WTC11 (cell line): ENCODE results near the gene SH3BP5. TPM values are rescaled to one million over a fixed set of nuclear protein-coding genes. Genes with fewer than 3 reads are reported as not detected.

Experiments used
- ATAC-seq: fragments of 200-7000 bp; cut with Tn5 transposase; 2 replicates; pipeline ENCODE4 v1.10.0; 2021; ENCODE audit warnings: mild to moderate bottlenecking, moderate library complexity
- CTCF ChIA-PET: fragments of 300-600 bp; sonication (Branson Sonifier 250); formaldehyde crosslinking; loops from one replicate; lab custom pipeline; 2021; ENCODE audit warnings: antibody characterized with exemption; lab: Charles Lee
- POLR2A ChIA-PET: fragments of 350-600 bp; sonication (Branson Sonifier 250); formaldehyde crosslinking; loops from one replicate; lab custom pipeline; 2021; ENCODE audit warnings: antibody characterized with exemption; lab: Charles Lee
- DNase-seq: peaks from one replicate; pipeline ENCODE4 v3.0.0; 2021; ENCODE audit warnings: low spot score
- H3K27ac Mint-ChIP-seq: 2 replicates; pipeline ENCODE4 v1.8.0; 2021; ENCODE audit warnings: mixed read lengths
- H3K27me3 Mint-ChIP-seq: 2 replicates; pipeline ENCODE4 v1.8.0; 2021; ENCODE audit warnings: low read depth, mild to moderate bottlenecking, moderate library complexity, mixed read lengths
- H3K36me3 Mint-ChIP-seq: 2 replicates; pipeline ENCODE4 v1.8.0; 2021; ENCODE audit warnings: mixed read lengths
- H3K4me1 Mint-ChIP-seq: 2 replicates; pipeline ENCODE4 v1.8.0; 2022; ENCODE audit warnings: mixed read lengths
- H3K4me3 Mint-ChIP-seq: 2 replicates; pipeline ENCODE4 v1.8.0; 2021; ENCODE audit warnings: mild to moderate bottlenecking, moderate library complexity, mixed read lengths
- H3K9me3 Mint-ChIP-seq: 2 replicates; pipeline ENCODE4 v1.8.0; 2021; ENCODE audit warnings: mixed read lengths
- ESRRA ChIP-seq: sonication (generic); formaldehyde crosslinking; IDR thresholded peaks from 2 replicates; pipeline ENCODE4 v1.8.1; 2022; ENCODE audit warnings: mild to moderate bottlenecking, missing genetic modification reagents, borderline replicate concordance
- FOXP1 ChIP-seq: sonication (generic); formaldehyde crosslinking; IDR thresholded peaks from 2 replicates; pipeline ENCODE4 v1.8.0; 2022; ENCODE audit warnings: missing genetic modification reagents, mild to moderate bottlenecking, moderate library complexity, borderline replicate concordance
- FOXP4 ChIP-seq: sonication (generic); formaldehyde crosslinking; IDR thresholded peaks from 2 replicates; pipeline ENCODE4 v1.8.0; 2022; ENCODE audit warnings: mild to moderate bottlenecking, missing genetic modification reagents
- IRF1 ChIP-seq: sonication (generic); formaldehyde crosslinking; IDR thresholded peaks from 2 replicates; pipeline ENCODE4 v1.8.0; 2023; ENCODE audit warnings: missing genetic modification reagents
- NFE2L1 ChIP-seq: sonication (generic); formaldehyde crosslinking; IDR thresholded peaks from 2 replicates; pipeline ENCODE4 v1.8.1; 2023; ENCODE audit warnings: missing genetic modification reagents
- PREB ChIP-seq: sonication (generic); formaldehyde crosslinking; IDR thresholded peaks from 2 replicates; pipeline ENCODE4 v1.8.1; 2022; ENCODE audit warnings: mild to moderate bottlenecking, missing genetic modification reagents, moderate library complexity, borderline replicate concordance
- RELA ChIP-seq: sonication (generic); formaldehyde crosslinking; IDR thresholded peaks from 2 replicates; pipeline ENCODE4 v1.8.1; 2022; ENCODE audit warnings: missing genetic modification reagents, mild to moderate bottlenecking, borderline replicate concordance
- SMAD4 ChIP-seq: sonication (generic); formaldehyde crosslinking; IDR thresholded peaks from 2 replicates; pipeline ENCODE4 v1.8.0; 2022; ENCODE audit warnings: mild to moderate bottlenecking, missing genetic modification reagents
- SOX15 ChIP-seq: fragments of 250-450 bp; sonication (Bioruptor Pico); IDR thresholded peaks from 2 replicates; pipeline ENCODE4 v1.9.0; 2021; ENCODE audit warnings: mild to moderate bottlenecking
- SP1 ChIP-seq: sonication (generic); formaldehyde crosslinking; conservative IDR thresholded peaks from 2 replicates; pipeline ENCODE4 v1.8.1; 2022; ENCODE audit warnings: missing genetic modification reagents
- USF2 ChIP-seq: sonication (generic); formaldehyde crosslinking; IDR thresholded peaks from 2 replicates; pipeline ENCODE4 v1.8.1; 2023; ENCODE audit warnings: mild to moderate bottlenecking, missing genetic modification reagents, moderate library complexity
- ZNF138 ChIP-seq: sonication (generic); formaldehyde crosslinking; conservative IDR thresholded peaks from 2 replicates; pipeline ENCODE4 v1.8.1; 2022; ENCODE audit warnings: mild to moderate bottlenecking, moderate library complexity, missing genetic modification reagents
- total RNA-seq: library from RNA; stranded (reverse); gene quantifications from 3 replicates; pipeline ENCODE4 v1.2.3, GENCODE V29; 2021
- TF ChIP-seq, protein P1 (sequence below): sonication (generic); formaldehyde crosslinking; IDR thresholded peaks from 2 replicates; pipeline ENCODE4 v1.8.1; 2023; ENCODE audit warnings: mild to moderate bottlenecking, moderate library complexity, missing genetic modification reagents

Gene SH3BP5
- total RNA-seq, 1 experiment from 2014 or later: 7.2 TPM

DNA sequence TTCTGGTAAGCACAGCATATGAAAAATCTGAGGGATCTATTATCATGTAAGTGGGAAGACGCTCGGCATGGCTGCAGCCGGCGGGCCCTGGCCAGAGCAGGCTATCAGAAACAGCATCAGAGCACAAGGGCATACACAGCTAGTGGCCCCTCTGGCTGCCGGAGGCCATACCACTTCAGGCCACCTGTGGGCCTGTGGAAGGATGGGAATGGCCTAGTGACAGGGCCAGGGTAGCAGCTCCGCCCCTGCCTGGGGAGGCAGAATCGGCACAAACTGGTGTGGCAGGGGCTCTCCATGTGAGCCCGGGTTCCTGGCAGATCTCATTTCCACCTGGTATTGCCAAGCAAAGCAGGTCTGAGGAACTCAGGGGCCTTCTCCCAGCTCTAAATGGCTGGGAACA is 46.4 kb downstream of the SH3BP5 start:
- ATAC-seq: peak; percentile 98
- ChIA-PET CTCF (interaction anchor here (1.0 to 3.9 kb wide), 4 partner anchors 19 to 178 kb away, joined by 4 to 28 read pairs (median 6); partner anchors contain the start of gene SH3BP5), POLR2A (no interaction called here)
- peaks cover 4% of the 10 kb centered on the region; the same call in 1 of the 2 replicates for H3K9me3 Mint-ChIP-seq
- TF ChIP-seq ZNF138 (no peak), SMAD4 (no peak), FOXP4 (CRISPR knock-in tag) (no peak), SOX15 (no peak), RELA (CRISPR knock-in tag) (no peak)
- peaks cover 16% of the 10 kb centered on the region for H3K4me1 Mint-ChIP-seq
- H3K27me3 Mint-ChIP-seq: no peaks in the 10 kb centered on the region
- H3K27ac Mint-ChIP-seq: no peak overlapping the region
- no peak overlapping the region for H3K4me3 Mint-ChIP-seq
- peak; percentile 60 for DNase-seq
- H3K36me3 Mint-ChIP-seq: no peaks in the 10 kb centered on the region

DNA sequence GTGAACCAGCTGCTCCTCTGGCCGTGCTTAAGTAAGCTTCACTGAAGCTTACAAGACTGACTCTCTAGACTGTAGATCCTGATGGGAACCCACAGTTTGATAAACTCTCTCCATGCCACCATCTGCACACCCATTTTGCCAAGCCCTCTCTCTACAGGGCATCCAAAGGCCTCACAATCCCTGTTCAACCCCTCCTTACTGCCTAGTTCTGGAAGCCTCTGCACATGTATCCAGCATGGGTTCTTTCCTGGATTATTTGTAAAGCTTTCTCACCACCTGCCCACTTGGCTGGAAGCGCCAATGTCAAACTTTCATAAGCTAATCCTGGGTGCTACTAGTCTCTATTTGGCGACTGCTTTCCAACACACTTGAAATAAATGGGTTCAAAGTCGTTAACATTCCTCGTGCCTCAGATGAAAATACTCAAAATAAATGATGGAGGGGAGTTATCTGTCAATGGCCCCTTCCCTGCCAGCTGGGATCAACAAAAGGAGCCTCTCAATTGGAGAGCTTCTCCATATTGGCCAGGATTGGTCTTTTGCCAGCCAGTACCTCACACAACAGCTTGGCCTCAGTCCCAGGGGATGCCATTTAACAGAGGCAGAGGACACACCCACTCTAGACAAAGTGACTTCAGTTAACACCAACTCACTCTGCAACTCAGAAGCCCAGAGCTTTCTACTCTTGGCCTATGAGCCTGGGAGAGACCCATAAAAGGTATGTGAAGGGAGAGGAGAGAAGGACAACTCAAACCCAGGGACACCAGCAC is 48.1 kb downstream of the SH3BP5 start:
- ChIA-PET CTCF (interaction anchor here (0.7 to 3.9 kb wide), 3 partner anchors 17 to 121 kb away, joined by 3 to 28 read pairs (median 8); partner anchors contain the start of gene SH3BP5), POLR2A (no interaction called here)
- no peak overlapping the region for H3K27ac Mint-ChIP-seq
- H3K4me1 Mint-ChIP-seq: peaks cover 16% of the 10 kb centered on the region
- DNase-seq (no peak), ATAC-seq (no peak)
- H3K27me3 Mint-ChIP-seq: no peaks in the 10 kb centered on the region
- H3K4me3 Mint-ChIP-seq: no peak overlapping the region
- H3K36me3 Mint-ChIP-seq: no peaks in the 10 kb centered on the region
- H3K9me3 Mint-ChIP-seq: peaks cover 3% of the 10 kb centered on the region; the same call in 1 of the 2 replicates
- no peak for TF ChIP-seq FOXP1 (CRISPR knock-in tag)
- TF ChIP-seq SP1 (CRISPR knock-in tag): no peak
- no peak for TF ChIP-seq IRF1 (CRISPR knock-in tag)
- no peak for TF ChIP-seq PREB (CRISPR knock-in tag)
- no peak for TF ChIP-seq USF2 (CRISPR knock-in tag)
- TF ChIP-seq, protein P1, sequence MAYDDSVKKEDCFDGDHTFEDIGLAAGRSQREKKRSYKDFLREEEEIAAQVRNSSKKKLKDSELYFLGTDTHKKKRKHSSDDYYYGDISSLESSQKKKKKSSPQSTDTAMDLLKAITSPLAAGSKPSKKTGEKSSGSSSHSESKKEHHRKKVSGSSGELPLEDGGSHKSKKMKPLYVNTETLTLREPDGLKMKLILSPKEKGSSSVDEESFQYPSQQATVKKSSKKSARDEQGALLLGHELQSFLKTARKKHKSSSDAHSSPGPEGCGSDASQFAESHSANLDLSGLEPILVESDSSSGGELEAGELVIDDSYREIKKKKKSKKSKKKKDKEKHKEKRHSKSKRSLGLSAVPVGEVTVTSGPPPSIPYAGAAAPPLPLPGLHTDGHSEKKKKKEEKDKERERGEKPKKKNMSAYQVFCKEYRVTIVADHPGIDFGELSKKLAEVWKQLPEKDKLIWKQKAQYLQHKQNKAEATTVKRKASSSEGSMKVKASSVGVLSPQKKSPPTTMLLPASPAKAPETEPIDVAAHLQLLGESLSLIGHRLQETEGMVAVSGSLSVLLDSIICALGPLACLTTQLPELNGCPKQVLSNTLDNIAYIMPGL: no peak
- TF ChIP-seq ESRRA (CRISPR knock-in tag): no peak

GRCh38 chr3:15283702-15284101 is 48.7 kb downstream of the SH3BP5 start:
- Mint-ChIP-seq H3K27ac (no peak overlapping the region), H3K27me3 (no peaks in the 10 kb centered on the region), H3K36me3 (no peaks in the 10 kb centered on the region), H3K9me3 (no peaks in the 10 kb centered on the region), H3K4me3 (no peak overlapping the region), H3K4me1 (peaks cover 16% of the 10 kb centered on the region)
- DNase-seq: no peak
- no peak for ATAC-seq
- CTCF ChIA-PET: interaction anchor here (0.7 kb wide), 1 partner anchor 121 kb away, joined by 3 read pairs; no protein-coding TSS in a partner anchor
- POLR2A ChIA-PET: no interaction called here
- no peak for TF ChIP-seq NFE2L1 (CRISPR knock-in tag)
- TF ChIP-seq, all 79 proteins: peak for 0
